GM21529 (cell line): Measurements from ENCODE around the gene DTX1.

ENCODE experiments used
- ATAC-seq: cut with Tn5 transposase; IDR thresholded peaks from one replicate; pipeline ENCODE4 v1.9.1; 2021; ENCODE audit not compliant: unreplicated experiment

The DTX1 gene

GRCh38 chr12:113056631-113057488 lies at the start of gene DTX1:
Gene DTX1, plus strand, starts transcription at chr12:113056730. Its CDS starts 1,463 bp downstream, at chr12:113058193.
- no peak for ATAC-seq

DNA sequence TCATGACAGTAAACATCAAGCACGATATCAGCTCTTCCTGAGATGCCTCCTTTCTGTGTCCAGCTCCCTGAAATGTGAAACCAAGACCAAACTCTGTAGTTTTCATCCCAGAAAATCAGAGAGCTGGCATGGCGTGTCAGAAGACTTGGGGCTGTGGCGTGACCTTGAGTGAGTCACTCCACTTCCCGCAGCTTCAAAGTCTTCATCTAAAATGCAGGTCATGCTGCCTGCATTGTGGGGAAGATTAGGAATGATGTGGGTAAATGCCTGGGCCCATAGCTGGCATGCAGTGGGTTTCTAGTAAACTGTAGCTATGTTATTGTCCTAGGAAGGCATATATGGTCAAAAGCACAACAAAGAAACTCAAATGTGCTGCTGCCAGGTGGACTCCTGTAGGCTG lies 49.4 kb upstream of the DTX1 start:
- no peak for ATAC-seq

- ATAC-seq, result no peak
These were observed 45.8 kb upstream of the DTX1 start for GRCh38 chr12:113010701-113011100.

- ATAC-seq, result no peak
These were observed 42.0 kb upstream of the DTX1 start for GRCh38 chr12:113014565-113014964.

DNA sequence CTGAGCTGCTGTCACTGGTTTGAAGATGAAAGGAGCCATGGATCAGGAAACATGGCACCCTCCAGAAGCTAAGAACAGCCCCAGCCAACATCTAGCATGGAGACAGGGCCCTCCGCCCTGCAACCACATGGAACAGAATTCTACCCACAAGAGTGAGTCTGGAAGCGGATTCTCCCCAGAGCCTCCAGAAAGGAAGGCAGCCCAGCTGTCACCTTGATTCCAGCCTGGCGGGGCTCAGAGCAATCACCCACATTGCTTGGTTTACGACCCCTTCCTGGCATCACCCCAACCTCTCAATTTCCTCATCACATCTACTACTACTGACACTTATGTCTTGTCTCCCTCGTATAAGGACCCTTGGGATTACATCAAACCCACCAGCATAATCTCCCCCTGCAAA lies 39.7 kb upstream of the DTX1 start:
- ATAC-seq, result no peak

GRCh38 chr12:113019025-113019424 lies 37.5 kb upstream of the DTX1 start:
- ATAC-seq, result no peak

GRCh38 chr12:113021500-113021899 lies 35.0 kb upstream of the DTX1 start:
- ATAC-seq, result no peak

- no peak for ATAC-seq
These were observed 33.8 kb upstream of the DTX1 start for GRCh38 chr12:113022563-113023297.

DNA sequence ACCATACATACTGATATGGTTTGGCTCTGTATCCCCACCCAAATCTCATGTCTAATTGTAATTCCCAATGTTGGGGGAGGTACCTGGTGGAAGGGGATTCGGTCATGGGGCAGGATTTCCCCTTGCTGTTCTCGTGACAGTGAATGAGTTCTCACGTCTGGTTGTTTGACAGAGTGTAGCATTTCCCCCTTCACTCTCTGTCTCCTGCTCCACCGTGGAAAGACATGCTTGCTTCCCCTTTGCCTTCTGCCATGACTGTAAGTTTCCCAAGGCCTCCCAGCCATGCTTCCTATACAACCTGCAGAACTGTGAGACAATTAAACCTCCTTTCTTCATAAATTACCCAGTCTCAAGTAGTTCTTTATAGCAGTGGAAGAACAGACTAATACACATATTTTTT lies 28.8 kb upstream of the DTX1 start:
- ATAC-seq, result no peak

- no peak for ATAC-seq
These were observed 25.5 kb upstream of the DTX1 start for GRCh38 chr12:113030875-113031525.

DNA sequence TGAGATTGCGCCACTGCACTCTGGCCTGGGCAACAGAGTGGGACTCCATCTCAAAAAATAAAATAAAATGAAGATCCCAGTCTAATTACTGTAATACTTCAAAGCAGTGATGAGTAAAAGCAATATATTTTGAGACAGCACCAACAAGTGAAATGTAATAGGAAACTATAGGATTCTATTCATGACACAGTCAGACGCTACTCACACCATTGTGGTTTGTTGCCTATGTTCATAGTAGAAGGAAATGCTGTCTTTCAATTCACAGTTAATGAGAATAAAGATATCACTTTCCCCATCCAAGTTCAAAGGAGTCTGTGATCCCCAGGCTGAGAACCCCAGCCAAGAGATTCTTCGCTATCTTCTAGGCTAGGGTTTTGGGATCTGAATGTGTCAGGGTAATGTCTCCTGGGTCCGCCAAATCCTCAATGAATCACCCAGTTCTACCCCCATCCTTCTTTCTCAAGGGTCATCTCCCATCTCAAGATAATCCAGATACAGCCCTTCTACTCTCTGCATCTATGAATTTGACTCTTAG lies 16.6 kb upstream of the DTX1 start:
- no peak for ATAC-seq

DNA sequence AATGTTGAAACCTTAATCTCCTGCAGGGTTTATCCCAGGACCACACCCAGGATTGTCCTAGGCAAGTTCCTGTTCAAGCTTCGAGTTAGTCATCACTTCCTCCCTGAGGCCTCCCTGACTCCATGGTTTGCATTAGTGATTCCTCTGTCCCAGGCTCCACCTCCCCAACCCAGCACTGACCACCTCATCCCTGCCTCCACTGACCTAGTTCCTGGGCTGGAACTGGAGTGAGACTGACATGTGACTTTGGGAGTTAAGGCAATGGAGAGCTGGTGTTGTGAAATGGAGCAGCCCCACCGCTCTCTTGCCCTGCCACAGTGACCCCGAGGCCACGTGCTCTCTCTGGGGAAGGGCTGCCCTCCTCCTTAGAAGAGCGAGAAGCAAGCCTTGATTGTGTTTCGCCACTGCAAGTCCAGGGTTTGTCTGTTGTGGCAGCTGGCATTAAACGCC lies 15.8 kb upstream of the DTX1 start:
- ATAC-seq, result no peak

GRCh38 chr12:113041560-113041959 lies 15.0 kb upstream of the DTX1 start:
- ATAC-seq, result no peak

DNA sequence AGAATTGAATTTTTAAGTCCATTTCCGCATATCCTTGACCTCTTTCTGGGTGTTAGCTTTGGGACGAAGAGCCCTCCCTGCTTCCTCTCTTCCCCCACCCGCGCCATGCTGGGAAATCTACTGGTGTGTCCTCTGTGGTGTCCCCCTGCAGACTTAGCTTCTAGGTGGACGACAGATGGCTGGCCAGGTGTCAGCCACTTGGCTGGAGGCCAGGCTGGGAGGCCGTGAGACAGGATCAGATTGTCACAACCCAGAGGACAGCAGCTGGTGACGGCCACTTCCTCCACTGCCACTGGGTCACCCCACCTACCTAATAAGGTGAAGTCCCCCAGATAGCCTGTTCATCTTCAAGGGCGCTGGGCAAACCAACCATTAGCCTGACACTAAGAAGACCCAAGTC lies 13.3 kb upstream of the DTX1 start:
- ATAC-seq, result no peak

DNA sequence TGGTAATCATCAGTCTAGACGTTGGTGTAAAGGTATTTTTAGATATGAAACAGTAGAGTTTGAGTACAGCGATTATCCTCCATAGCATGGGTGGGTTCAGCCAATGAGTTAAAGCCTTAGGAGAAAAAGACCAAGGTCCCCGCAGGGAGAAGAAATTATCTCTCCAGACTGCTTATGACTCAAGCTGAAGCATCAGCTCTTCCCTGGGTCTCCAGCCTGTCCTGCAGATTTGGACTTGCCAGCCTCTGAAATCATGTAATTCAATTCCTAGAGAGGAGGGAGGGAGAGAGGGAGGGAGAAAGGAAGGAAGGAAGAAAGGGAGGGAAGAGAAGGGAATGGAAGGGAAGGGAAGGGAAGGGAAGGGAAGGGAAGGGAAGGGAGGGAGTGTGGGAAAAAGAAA lies 12.0 kb upstream of the DTX1 start:
- no peak for ATAC-seq

DNA sequence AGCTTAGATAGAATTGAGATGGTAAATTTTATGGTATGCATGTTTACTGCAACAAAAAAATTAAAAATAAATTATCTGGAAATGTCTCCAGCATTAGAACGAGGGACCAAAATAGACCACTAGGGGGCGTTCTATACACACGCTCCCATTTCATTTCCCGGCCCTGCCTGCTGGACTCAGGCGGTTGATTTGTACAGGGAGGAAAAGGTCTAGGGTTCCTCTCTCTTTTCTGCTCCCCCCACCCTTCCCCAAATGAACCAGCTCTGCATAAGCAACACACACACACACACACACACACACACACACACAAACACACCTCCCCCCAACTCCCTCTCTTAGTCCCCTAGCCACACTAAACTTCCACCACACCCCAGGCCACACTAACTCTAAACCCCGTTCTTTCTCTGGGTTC lies 7.8 kb upstream of the DTX1 start:
- ATAC-seq, result no peak

DNA sequence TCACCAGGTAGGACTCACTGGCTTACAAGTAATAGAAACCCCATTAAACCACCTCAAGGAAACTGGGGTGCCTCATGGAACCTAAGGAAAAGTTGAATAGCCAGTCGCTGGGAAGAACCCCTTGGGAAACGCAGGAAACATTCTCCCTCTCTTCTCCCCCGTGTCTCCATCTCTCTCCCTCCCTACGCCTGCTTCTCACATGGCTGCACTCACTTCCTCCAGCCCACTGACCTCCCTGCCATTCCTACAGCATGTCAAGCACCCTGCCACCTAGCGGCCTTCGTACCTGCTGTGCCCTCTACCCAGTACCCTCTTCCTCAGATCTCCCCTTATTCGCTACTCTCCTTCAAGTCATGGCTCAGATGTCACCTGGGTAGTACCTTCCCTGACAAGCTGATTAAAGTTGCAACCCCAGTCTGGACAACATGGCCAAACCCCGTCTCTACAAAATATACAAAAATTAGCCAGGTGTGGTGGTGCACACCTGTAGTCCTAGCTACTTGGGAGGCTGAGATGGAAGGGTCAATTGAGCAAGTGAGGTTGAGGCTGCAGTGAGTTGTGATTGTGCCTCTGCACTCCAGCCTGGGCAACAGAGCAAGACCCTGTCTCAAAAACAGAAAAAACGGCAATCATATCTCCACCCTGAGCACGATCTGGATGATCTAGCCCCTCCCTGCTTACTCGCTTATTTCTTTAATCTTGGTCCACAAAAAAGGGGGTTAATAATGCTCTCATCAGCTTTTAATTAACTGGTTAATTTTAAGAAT lies 6.4 kb upstream of the DTX1 start:
- ATAC-seq, result no peak

- ATAC-seq, result no peak
These were observed 5.7 kb upstream of the DTX1 start for GRCh38 chr12:113050795-113051194.

GRCh38 chr12:113051759-113052158 lies 4.8 kb upstream of the DTX1 start:
- no peak for ATAC-seq

- ATAC-seq, result no peak
These were observed 4.2 kb upstream of the DTX1 start for GRCh38 chr12:113052326-113052725.
